PFSK-1 (cell line): ENCODE data around the gene BROX.
A peak's percentile ranks its signal among the peaks of the same experiment; 100 is the strongest.

Source experiments
- FOXP2 ChIP-seq: optimal IDR thresholded peaks from 2 replicates; pipeline ENCODE3; 2011; ENCODE audit warnings: borderline replicate concordance, control low read depth, inconsistent platforms; ENCODE audit not compliant: insufficient read depth; ENCODE audit errors: extremely low read length, extremely low read depth
- POLR2AphosphoS5 ChIP-seq: IDR thresholded peaks from 2 replicates; pipeline ENCODE4 v1.6.1; 2012; ENCODE audit warnings: low read depth, mild to moderate bottlenecking, control low read depth, low read length, moderate library complexity
- REST ChIP-seq, 2 experiments: IDR thresholded peaks; 2 replicates each; pipeline versions ENCODE4 v1.6.1 to v1.8.0; 2011 to 2012; ENCODE audit warnings: low read depth in 2 of 2, low read length in 2 of 2, control low read depth in 1 of 2, inconsistent platforms in 1 of 2, mild to moderate bottlenecking in 1 of 2, moderate library complexity in 1 of 2; ENCODE audit not compliant: insufficient read depth in 1 of 2
- SIN3A ChIP-seq: IDR thresholded peaks from 2 replicates; pipeline ENCODE4 v1.6.1; 2012; ENCODE audit warnings: mild to moderate bottlenecking, low read length, moderate library complexity, borderline replicate concordance; ENCODE audit not compliant: insufficient read depth
- TAF1 ChIP-seq: IDR thresholded peaks from 2 replicates; pipeline ENCODE4 v1.6.1; 2012; ENCODE audit warnings: low read length, control low read depth, borderline replicate concordance; ENCODE audit not compliant: insufficient read depth

- no peak; the same call in 1 of the 2 replicates for TF ChIP-seq POLR2AphosphoS5
- no peak for TF ChIP-seq REST (IDR thresholded peaks at IDR 0.05; ENCODE audit: insufficient read depth in 1 of 2, low read depth in 2 of 2, low read length in 2 of 2)
- no peak for TF ChIP-seq TAF1
- peak; percentile 100 for TF ChIP-seq FOXP2
- 0 out of 2 replicates have a peak, but pooled peaks have one; percentile 59 for TF ChIP-seq SIN3A
Measured at GRCh38 chr1:222713091-222713961, 962 bp downstream of the BROX start.
